HG02610 (cell line): ENCODE data around the gene PTGDR.

Experiments
- ATAC-seq: cut with Tn5 transposase; IDR thresholded peaks from one replicate; pipeline ENCODE4 v1.9.1; 2021; ENCODE audit warnings: mild to moderate bottlenecking, moderate library complexity; ENCODE audit not compliant: unreplicated experiment

PTGDR gene

DNA sequence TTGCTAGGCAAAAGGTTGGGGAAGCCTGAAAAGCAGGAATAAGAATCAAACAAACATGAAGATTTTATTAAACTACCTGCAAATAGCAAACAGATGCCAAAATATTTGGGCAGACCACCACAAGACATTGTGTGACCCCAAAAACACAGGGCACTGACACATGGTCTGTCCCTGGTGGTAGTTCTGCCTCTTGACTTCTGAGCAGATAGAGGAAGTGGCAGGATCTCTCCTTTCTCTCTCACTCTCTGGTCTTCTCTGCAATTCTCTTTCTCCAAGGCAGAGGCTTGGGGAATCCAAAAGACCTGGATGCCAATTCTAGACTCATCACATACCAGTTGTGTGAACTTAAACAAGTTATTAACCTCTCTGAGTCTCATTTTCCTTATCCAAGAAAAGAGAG, 4.3 kb upstream of the PTGDR start:
- ATAC-seq: no peak

DNA sequence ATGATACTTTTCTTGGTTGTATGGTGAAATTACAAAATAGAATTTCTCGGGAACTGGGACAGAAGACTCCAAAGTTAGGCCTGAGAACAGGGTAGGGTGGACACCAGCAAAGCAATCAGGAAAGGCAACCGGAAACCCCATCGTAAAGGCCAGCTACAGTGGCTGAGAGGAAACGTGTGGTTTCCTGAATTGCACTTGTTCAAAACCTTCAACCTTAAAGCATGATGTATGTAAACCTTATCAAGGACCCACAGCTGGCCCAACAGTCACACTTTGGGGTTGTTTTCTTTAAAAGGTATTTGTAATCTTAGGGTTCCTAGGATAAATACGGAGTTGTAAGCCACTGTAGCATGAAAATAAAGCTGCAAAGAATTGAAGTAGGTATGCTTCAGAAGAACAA, 2.2 kb upstream of the PTGDR start:
- no peak for ATAC-seq

DNA sequence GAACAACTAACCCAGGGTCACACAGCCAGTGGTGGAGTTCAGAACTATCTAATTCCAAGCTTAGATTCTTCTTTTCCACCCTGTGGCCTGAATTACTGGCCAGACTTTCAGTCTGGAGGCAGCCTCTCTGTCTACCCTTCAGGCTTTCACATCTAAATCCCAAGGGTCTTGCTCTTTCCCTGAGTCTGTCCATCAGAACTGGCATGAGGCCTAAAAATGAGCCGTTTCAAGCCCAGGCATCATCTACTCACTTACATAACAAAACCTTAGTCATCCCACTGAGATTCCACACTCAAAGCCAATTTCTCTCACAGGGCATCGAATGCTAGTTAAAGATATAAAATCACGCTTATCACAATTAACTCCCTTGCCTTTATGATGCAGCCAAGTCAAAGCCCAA, 1.3 kb upstream of the PTGDR start:
- ATAC-seq: no peak

DNA sequence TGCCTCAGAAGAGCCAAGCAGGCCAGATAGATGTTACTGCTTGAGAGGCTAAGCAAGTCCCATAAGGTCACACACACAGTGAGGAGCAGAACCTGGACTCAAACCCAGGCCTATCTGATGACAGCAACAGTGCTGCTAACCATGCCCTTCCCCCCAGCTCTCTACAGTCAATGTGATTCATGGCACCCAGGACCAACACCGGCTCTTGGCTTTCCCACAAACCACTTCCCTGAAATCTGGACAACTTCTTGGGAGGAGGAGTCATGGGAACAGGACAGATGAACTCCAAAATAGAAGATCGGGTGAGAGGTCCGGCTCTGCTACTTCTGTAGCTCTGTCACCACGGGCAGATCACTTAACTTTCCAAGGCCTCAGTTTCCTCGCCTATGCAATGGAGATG, 716 bp upstream of the PTGDR start:
- ATAC-seq: no peak

DNA sequence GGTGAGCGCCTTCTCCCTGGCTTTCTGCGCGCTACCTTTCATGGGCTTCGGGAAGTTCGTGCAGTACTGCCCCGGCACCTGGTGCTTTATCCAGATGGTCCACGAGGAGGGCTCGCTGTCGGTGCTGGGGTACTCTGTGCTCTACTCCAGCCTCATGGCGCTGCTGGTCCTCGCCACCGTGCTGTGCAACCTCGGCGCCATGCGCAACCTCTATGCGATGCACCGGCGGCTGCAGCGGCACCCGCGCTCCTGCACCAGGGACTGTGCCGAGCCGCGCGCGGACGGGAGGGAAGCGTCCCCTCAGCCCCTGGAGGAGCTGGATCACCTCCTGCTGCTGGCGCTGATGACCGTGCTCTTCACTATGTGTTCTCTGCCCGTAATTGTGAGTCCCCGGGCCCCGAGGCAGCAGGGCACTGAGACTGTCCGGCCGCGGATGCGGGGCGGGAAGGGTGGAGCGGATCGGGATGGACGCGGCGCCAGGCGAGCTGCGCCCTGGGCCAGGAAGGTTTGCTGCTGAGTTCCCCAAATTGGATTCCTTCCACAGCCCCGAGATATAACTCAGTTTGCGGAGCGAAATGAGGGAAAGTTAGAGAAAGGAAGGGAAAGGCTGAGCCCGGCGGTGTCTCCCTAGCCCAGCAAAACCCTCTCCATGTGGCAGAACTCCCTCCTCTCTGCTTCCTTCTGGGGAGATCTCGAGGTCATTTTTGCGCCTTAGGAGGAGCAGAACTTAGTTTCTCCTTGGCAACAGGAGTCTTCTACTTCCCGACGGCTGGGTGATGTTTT, 972 bp downstream of the PTGDR start:
- ATAC-seq: no peak

DNA sequence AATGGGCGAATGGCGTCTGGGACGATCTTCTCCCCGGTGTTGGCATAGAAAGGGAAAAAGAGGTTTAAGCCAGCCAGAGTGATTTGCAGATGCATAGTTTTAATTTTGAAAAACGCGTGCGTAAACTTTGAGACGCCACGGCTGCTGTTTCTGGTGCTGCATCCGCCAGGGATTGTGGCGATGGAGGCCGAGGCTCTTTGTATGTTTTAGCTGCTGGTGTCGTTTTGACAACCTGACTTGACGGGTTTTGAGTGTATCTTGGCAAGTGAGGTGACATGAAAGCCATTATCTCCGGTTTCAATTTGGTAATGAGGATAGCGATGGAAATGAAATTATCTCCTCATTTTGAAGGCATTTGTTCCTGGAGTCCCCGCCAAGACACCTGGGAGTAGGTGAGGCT, 1.6 kb downstream of the PTGDR start:
- no peak for ATAC-seq

DNA sequence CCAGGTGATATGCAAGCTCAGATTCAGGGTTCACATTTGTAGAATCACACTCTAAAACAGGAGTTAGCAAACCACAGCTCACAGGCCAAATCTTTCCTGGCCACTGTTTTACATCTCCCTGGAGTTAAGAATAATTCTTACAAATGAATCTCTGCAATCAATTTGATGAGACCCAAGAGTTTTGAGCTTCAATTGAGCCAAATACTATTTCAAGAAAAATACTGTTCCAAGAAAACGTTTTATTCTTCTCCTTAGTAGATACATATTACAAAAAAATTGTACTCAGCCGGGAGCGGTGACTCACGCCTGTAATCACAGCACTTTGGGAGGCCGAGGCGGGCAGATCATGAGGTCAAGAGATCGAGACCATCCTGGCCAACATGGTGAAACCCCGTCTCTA, 2.5 kb downstream of the PTGDR start:
- ATAC-seq: no peak

DNA sequence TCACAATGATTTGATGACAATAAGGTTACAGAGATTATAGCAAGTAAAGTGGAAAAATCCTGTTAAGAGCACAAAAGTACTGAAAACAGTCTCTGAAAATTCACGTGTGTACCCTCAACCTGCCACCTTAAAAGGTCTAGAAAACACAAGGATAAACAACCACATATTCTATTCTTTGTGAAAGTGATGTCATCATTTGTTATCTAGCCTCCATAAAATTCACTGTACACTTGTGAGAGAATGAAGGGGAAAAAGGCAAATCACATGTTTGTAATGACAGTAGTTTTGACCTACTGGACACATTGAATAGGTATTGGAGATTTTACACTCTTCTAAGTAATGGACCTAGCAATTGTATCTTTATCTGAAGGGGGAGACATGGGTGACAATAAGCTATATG, 4.0 kb downstream of the PTGDR start:
- ATAC-seq: no peak

DNA sequence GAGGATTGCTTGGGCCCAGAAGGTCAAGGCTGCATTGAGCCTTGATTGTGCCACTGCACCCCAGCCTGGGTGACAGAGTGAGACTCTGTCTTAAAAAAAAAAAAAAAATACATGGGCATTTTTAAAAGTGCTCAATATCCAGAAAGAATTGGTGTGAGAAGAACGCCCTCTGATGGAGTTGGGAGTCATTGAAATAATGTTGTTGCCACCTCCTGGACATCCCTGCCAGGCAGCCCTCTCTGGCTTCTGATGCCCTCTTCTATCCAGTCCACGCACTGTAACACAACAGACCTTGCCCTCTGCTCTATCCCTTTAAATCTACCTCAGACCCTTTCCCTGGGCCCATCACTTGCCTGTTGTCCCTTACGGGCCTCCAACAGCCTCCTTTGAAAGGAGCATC, 4.9 kb downstream of the PTGDR start:
- ATAC-seq: no peak

DNA sequence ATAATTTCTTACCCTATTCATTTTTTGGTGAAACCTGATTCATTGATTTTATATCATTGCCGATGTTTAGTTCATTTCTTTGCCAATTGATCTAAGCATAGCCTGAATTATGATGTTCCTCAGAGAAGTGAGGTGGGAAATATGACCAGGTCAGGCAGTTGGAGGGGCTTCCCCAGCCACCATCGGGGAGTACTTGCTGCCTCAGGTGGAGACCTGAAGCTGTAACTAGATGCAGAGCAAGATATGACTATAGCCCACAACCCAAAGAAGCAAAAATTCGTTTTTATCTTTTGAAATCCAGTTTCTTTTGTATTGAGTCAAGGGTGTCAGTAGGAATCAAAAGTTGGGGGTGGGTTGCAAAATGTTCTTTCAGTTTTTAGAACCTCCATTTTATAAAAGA, 7.9 kb downstream of the PTGDR start:
- no peak for ATAC-seq

DNA sequence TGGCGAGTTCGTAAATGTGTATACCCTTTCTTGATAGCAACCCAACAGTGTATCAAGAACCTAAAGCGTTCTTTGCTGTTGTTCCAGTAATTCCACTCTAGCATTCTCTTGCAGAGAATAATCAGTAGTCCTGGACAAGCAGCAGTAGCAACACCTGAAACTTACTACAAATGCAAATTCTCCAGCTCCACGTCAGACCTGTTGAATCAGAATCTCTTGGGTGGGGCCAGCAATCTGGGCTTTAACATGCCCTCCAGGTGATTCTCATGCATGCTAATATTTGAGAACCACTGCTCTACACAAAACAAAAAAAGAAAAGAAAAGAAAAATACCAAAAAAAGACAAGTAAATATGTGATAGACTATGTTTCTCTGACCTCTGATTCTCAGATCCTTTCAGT, 10.1 kb downstream of the PTGDR start:
- ATAC-seq: no peak

DNA sequence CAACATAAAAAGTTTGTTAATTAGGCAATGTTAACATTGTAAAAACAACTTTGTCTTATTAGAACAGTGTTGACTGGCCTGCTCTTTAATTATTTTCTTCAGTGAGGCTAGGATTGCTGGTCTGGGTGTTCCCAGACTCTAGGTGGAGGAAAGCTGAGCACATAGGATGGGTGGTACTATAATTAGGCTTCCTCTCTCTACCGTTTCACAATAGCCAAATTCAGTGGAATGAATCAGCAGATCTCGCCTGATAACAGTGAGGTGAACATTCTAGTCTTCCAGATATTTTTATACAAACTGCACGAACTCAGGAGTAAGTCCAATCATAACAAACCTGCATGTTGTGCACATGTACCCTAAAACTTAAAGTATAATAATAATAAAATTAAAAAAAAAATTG, 11.9 kb downstream of the PTGDR start:
- ATAC-seq: no peak

DNA sequence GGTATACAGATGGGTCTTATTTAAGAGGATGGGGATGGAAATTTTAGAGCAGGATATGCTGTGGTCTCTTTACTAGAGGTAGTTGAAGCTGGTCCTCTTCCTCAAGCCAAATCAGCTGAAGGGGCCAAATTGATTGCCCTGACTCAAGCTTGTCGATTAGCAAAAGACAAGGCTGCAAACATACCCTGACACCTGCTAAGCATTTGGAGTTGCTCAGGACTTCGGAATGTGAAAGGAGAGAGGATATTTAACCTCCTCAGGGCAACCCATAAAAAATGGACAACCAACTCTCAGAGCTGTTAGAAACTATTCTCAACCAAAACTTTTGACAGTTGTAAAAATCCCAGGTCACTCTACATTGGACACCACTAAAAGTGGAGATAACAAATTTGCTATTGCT, 15.6 kb downstream of the PTGDR start:
- ATAC-seq: no peak

DNA sequence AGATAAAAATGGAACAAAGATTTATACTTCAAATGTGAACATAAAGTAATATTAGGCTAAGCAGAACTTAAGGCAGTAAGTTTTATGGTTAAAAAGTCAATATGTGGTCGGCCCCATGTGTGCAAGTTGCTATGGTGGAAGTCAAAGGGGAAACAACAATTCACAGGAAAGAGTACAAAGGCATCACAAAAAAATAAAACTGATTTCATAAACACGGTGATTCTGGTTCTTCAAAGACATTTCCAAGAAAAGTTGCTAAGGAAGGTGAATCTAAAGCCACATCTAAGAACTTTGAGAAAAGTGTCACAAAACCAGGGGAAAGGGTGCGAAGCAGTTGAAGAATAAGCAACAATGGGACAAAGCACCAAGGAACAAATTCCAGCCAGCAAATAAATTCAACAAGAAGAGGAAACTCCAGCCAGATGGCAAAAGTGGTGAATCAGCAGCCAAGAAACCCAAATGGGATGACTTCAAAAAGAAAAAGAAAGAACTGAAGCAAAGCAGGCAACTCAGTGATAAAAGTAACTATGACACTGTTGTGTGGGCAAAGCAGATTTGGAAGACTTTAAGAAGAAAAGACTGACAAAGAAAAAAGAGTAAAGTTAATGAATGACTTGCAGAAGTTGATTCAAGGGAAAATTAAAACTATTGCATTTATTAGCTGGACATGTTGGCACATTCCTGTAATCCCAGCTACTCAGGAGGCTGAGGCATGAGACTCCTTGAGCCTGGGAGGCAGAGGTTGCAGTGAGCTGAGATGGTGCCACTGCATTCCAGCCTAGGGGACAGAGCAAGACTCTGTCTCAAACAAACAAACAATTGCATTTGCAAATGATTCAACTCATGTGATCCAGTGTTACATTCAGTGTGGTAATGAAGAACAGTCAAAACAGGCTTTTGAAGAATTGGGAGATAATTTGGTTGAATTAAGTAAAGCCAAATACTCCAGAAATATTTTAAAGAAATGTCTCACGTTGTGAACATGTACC, 19.5 kb downstream of the PTGDR start:
- no peak for ATAC-seq

DNA sequence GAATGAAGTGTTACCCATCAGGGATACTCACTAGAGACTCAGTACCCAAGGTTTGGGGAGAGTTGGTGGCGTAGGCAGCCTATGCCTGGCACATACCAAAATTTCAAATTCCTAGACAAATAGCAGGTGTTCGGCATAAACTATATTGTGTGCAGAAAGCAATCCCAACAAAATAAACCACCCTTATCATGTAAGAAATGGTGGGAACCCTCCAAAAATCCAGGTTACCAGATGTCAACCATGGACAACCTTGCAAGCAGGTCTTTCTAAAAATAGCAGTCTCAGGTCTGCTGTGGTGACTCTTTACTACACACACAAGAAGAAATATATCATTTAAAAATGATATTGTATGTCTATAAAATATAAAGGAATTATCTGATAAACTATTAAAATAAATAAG, 28.9 kb downstream of the PTGDR start:
- no peak for ATAC-seq

DNA sequence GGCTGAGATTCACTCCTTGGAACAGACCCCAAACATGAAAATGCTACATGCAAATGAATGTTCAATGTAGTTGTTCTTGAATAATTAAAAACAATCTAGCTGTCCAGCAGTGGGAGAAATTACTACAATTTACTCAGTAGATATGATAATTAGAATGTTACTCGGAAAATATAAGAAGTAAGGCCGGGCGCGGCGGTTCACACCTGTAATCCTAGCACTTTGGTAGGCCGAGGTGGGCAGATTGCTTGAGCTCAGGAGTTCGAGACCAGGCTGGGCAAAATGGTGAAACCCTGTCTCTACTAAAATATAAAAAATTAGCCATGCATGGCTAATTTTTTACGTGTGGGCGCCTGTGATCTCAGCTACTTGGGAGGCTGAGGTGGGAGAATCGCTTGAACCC, 31.3 kb downstream of the PTGDR start:
- no peak for ATAC-seq

DNA sequence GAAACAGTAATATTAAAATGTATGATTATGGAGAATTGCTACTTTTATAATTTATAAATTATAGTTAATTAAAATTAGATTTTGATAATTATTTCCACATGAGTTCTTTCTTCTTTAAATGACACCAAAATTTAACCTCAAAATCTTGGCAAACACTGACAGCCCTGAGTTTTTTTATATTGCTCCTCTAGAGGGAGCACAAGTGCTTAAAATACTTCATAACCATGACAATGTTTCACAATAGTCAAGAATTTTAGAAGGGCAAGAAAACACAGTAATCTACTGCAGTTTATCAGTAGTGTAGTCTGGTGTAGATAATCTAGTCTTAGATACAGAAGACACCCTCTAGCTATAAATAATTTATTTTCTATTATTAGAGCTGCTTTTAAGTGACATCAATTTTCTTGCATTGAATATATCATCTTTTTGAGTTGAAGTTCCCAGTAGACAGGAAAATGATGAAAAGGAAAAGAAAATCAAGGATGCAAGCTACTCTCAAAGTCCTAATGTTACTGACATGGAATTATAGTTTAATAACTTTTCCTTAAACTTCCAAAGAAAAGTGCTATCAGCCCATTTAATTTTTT, 32.3 kb downstream of the PTGDR start:
- peak; percentile 51 for ATAC-seq

DNA sequence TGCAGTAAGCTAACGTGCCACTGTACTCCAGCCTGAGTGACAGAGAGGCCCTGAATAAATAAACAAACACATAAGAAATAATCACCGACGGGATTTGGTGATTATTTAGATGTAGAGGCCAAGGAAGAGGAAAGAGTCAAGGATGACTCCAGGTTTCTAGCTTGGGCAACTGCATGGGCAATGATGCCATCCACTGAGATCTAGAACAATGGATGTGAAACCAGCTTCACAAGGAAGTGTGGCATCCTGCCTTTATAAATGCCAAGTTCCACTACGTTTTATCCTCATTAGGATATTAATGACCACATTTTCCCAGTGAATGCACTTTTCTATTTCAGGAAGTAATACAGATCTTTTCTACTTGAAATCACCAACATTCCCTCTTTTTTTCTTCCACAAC, 35.7 kb downstream of the PTGDR start:
- ATAC-seq: no peak

DNA sequence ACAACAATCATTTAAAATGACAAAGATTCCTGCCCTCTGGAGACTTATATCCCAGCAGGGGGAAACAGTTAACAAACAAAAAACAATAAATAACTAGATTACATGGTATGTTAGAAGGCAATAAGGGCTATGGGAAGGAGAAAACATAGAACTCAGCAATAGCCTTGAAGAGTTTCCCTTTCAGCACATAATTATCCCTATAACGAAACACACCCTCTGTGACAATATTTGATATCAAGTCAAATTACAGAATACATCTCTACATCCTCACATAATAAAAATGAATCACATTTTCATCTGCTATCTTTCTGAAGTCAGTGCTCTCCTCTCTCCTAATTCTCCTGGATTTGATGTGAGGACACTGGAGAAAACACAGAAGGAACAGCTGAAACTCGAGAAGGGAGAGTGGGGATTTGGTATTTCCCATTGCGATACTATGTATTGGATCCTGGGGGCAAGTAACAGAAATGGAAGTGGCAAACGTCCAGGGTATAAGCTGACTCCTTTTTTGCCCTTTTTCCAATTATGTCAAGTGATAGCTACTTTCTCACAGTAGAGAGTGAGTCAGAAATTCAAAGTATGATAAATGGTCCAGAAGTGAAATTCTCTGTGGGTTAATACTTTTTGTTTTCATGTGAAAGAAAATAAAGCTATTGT, 36.9 kb downstream of the PTGDR start:
- ATAC-seq: no peak

DNA sequence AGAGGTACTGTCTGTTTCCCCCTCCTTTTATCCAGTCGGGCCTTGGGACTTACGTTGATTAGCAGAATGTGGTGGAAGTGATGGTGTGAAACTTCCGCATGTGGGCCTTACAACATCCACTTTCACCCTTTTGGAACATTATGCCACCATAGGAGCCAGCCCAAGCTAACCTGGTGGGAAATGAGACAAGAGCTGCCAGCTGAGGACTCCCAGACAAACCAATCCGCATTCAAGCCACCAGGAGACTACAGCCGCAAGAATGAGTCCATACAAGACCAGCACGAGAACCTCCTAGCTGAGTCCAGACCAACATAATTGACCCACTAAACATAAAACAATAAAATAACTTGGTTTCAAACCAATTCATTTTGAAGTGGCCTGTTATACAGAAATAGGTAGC, 37.5 kb downstream of the PTGDR start:
- no peak for ATAC-seq

DNA sequence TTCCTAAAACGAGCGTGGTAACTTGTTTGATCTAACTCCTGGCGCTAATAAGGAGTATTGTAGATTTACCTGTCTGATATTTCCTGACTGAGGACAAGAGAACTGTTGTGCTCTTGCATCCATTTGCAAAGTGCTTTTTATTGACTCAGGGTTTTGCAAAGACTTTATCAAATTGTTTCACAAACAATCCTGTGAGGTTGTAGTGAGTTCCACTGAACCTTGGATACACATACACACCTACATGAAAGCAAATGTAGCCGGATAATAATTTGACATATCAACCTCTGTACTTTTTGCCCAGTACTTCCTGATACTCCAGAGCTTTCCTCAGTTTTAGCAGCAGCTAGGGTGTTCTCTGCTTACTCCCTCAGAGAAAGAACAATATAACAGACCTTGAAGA, 39.9 kb downstream of the PTGDR start:
- no peak for ATAC-seq
